H7 (cell line): ENCODE results near the gene SLC6A12. TPM values are rescaled to one million over a fixed set of nuclear protein-coding genes. Genes with fewer than 3 reads are reported as not detected.

Experiments
- DNase-seq: peaks from one replicate; pipeline ENCODE4 v3.0.0; 2012
- H3K27me3 ChIP-seq: 2 replicates; pipeline ENCODE4 v1.6.0; 2011; ENCODE audit warnings: mild to moderate bottlenecking, low read length; ENCODE audit not compliant: control insufficient read depth, insufficient read depth
- H3K36me3 ChIP-seq: replicated peaks from 2 replicates; pipeline ENCODE4 v1.5.1; 2011; ENCODE audit warnings: low read length; ENCODE audit not compliant: control insufficient read depth, insufficient read depth
- H3K4me3 ChIP-seq: 2 replicates; pipeline ENCODE4 v1.5.1; 2011; ENCODE audit warnings: low read depth, mild to moderate bottlenecking, control low read depth, low read length, moderate library complexity; ENCODE audit not compliant: insufficient read depth
- total RNA-seq: library from RNA; depleted of rRNA; stranded (reverse); fragments of >200 nt; shearing (Covaris generic); gene quantifications from 2 replicates; pipeline ENCODE4 v1.2.3, GENCODE V29; 2014

The SLC6A12 gene
- total RNA-seq, 1 experiment from 2014 or later: 0.31 TPM

DNA sequence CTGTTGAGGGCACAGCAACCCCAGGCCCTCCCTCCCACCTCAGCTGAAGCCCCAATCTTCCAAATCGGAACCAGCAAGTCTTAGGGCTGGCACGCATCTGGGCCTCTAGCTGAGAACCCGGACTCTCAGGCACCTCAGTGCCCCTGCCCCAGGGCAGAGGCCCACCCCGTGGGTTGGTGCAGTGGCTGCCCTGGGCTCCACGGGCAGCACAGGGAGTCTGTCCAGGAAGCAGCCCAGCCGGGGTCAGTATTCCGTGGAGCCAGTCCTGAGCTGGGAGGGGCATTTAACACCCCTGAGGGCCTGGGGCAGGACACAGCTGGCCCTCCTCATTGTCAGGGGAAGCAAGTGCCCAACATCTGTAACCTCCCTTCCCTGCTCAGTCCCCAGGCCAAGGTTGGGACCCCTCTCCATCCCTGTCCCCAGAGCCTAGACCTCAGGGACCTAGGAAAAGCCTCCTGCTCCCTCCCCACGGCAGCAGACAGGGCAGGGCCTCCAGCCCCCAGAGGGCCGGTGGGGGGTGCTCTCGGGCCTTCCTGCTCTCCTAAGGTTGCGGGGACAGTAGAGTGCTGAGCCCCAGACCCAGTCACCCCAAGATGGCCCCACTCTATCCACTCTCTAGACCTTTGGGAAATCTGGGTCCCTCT is 36.5 kb downstream of the SLC6A12 start:
- Histone ChIP-seq H3K36me3 (no peaks in the 10 kb centered on the region), H3K27me3 (no peaks in the 10 kb centered on the region; the same call in 1 of the 2 replicates)
- DNase-seq: peak; percentile 77

DNA sequence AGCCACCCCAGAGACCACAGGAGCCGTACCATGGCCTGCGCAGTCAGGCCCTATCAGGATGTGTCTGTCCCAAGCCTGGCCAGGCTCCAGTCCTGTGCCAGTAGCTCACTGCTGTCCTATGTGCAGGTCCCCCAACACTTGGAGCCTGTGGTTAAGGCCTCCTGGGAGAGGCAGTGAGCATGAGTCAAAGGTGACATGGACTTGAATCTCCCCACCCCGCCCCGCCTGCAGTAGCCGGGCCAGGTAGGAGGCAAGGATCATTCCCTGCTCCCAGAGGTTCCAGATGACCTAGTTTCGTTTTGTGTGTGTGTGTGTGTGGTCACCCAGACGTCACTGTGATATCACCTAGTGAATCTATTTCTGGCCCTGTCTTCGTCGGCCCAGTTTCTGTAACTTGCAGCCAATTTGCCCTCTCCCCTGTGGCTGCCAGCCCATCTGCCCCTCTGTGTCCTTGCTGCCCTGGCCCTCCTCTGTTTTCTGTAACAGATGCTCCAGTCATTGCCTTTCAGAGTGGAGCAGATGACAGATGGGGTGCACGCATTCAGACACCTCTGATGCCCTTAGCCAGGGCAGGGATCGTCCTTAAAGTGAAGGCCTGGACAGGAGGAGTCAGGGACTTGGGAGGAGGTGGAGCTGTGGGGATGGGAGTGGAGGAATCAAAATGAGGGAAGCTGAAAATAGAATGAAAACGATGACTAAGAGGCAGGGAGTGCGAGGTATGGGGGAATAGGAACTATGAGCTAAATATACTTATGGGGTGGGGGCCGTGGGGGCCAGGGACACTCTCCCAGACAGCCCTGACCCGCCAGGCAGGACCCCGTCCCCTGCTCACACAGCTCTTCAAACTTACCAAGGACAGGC is 37.4 kb downstream of the SLC6A12 start:
- H3K36me3 ChIP-seq: no peaks in the 10 kb centered on the region
- no peak overlapping the region for H3K4me3 ChIP-seq
- H3K27me3 ChIP-seq: no peaks in the 10 kb centered on the region; the same call in 1 of the 2 replicates
- no peak for DNase-seq

More for the DNA sequence above, 36.5 kb downstream of the SLC6A12 start:
- no peak overlapping the region for H3K4me3 ChIP-seq

DNA sequence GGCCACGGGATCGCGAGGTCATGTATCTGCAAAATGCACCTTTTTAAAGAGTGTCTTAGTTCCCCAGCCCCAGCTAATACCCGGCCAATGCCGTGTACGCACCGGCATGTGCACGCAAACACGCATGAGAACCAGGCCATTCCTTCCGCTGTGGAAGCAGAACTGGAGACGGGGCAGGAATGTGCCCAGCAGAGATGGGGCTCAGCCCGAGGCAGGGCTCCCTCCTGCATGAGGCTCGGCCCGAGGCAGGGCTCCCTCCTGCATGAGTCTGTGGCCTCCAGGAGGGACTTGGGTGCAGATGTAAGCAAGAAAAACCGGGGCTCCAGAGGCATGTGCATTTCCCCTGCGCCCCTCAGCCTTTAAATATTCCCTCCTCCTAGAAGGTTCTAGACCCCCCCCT is 38.2 kb downstream of the SLC6A12 start:
- no peaks in the 10 kb centered on the region for H3K36me3 ChIP-seq
- DNase-seq: peak; percentile 64
- no peak overlapping the region for H3K4me3 ChIP-seq
- H3K27me3 ChIP-seq: no peaks in the 10 kb centered on the region; the same call in 1 of the 2 replicates

DNA sequence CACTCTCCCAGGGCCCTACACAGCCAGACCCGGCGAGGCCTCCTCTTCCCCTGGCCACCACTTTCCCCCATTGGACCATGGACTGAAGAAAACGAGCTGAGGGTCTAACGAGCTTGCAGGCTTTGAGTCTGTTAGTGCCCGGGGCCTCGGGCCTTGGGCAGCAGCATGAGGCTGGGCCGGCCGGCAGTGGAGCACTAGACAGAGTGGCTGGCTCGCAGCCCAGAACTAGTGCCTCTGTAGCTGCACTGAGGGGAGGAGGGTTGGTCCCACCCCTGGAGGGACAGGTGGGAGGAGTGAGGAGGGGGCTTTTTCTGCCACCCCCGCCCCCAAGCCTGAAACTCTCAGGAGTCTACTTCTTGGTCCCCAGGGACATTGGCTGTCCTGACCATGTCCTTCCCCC is 38.7 kb downstream of the SLC6A12 start:
- Histone ChIP-seq H3K27me3 (no peaks in the 10 kb centered on the region; the same call in 1 of the 2 replicates), H3K4me3 (no peak overlapping the region), H3K36me3 (no peaks in the 10 kb centered on the region)
- DNase-seq: peak; percentile 56

- Histone ChIP-seq H3K4me3 (no peak overlapping the region), H3K36me3 (no peaks in the 10 kb centered on the region), H3K27me3 (no peaks in the 10 kb centered on the region; the same call in 1 of the 2 replicates)
- DNase-seq: peak; percentile 72
Measured at GRCh38 chr12:174596-174995, 39.4 kb downstream of the SLC6A12 start.

- Histone ChIP-seq H3K36me3 (no peaks in the 10 kb centered on the region), H3K4me3 (no peak overlapping the region), H3K27me3 (no peaks in the 10 kb centered on the region; the same call in 1 of the 2 replicates)
- DNase-seq: no peak
Measured at GRCh38 chr12:174124-174523, 39.8 kb downstream of the SLC6A12 start.

DNA sequence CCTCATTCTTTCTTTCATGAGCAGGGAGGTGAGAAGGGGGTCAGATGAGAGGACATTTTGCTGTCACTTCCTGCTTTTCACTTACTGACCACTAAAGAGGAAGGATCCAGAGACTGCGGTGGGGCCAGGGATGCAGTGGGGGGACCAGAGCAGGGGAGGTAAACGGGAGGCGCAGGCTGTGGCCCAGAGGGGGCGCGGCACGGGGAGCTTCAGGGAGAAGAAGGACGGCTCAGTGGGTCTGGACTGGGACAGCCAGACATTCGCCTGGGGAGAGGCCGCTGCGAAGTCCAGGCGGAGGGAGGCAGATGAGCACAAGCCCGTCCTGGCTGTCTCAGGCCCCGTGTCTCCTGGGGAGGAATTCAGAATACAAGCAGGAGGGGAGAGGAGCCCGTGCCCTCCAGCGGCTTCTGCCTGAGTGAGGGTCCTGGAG is 41.2 kb downstream of the SLC6A12 start:
- no peaks in the 10 kb centered on the region; the same call in 1 of the 2 replicates for H3K27me3 ChIP-seq
- H3K4me3 ChIP-seq: no peak overlapping the region
- DNase-seq: peak; percentile 62
- H3K36me3 ChIP-seq: no peaks in the 10 kb centered on the region

- H3K36me3 ChIP-seq: no peaks in the 10 kb centered on the region
- no peak overlapping the region for H3K4me3 ChIP-seq
- no peaks in the 10 kb centered on the region; the same call in 1 of the 2 replicates for H3K27me3 ChIP-seq
- DNase-seq: peak; percentile 66
Measured at GRCh38 chr12:171743-172676, 41.9 kb downstream of the SLC6A12 start.

DNA sequence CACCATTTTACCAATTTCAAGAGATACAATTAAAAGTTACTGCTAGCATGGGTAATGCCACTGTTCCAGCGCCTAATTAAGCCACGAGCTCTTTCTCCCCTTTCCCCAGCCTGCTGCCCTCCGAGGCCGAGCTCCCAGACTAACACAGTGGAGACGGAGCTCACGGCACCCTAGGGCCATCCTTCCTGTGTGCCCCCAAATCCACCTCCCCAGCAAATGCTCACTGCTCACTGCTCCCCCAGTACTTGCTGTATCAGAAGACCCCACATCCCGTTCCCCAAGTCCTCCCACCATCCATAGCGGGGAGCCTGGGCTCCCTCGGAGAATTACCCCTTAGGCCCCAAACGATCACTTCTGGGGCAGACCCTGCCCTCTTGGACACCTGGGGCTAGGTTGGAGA is 42.7 kb downstream of the SLC6A12 start:
- H3K4me3 ChIP-seq: no peak overlapping the region
- no peaks in the 10 kb centered on the region for H3K36me3 ChIP-seq
- H3K27me3 ChIP-seq: no peaks in the 10 kb centered on the region; the same call in 1 of the 2 replicates
- peak; percentile 47 for DNase-seq

- DNase-seq: peak; percentile 68
- Histone ChIP-seq H3K36me3 (no peaks in the 10 kb centered on the region), H3K27me3 (no peaks in the 10 kb centered on the region; the same call in 1 of the 2 replicates), H3K4me3 (no peak overlapping the region)
Measured at GRCh38 chr12:170371-171225, 43.4 kb downstream of the SLC6A12 start.

DNA sequence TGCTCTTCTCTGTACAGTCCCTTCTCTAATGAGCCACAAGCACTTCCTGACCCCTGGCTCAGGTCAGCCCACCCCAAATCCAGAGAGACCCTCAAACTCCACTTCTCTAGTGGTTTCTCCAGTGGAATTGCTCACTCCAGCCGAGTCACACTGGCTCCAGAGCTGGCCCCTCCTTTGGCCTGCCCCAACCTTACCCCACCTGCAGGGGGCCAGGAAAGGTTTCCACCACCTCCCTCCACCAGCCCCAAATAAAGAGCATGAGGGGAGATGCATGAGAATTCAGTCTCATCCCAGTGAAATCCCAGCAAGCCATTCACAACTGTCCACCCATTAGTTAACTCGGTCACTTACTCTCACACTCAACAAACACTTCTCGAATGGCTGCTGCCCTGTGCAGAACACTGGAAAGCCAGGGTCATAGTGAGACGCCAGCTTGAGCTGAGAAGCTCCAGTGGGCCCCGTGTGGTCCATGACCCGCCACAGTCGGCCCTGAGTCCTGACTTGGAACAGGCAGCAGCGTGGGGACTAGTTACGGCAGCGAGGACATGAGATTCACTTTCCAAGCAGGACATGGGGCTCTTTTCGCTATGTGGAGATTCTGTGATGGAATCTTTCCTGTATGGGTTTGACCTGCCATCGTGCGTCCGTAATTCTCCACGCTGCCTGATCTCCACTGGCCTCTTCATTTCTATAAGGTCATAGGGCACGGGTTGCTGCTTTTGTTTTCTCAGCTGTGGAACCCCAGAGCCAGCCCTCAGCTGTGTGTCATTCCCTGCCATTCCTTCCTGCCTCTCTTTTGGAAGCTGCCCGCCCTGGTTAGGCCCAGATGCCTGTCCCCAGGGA is 44.2 kb downstream of the SLC6A12 start:
- DNase-seq: peak; percentile 76
- Histone ChIP-seq H3K27me3 (no peaks in the 10 kb centered on the region; the same call in 1 of the 2 replicates), H3K4me3 (no peak overlapping the region), H3K36me3 (no peaks in the 10 kb centered on the region)

DNA sequence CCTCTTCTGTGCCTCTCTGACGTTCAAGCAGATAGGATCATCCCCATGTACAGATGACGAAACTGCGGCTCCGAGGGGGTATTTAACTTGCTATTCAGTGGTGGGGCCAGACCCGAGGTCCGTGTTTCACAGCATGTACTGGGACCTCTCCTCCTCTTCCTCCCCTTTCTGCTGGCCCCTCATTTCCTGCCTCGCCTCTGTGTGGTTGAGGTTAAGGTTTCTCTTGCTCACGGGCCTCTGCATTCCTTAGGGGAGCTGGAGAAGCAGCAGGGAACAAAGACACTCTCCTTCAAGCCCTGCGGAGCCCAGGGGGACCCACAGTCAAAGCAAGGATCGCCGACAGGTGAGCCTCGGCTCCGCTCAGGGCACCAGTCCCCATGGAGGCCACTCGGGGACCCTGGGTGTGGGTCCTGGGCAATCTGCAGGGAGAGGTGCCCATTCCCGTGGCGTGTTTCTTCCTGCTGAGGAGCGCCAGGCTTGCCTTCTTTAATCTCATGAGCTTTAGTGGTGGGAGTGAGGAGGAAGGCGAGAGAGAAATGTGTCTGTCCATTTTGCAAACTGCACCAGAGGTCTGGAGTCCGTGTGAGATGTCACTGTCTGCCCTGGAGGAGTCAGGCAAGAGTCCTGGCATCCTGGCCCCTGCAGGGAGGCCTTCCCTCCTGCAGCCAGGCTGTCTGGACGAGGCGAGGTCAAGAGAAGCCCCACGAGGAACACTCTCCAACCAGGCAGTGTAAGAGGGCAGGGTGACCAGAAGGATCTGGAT is 45.0 kb downstream of the SLC6A12 start:
- DNase-seq: peak; percentile 80
- H3K36me3 ChIP-seq: no peaks in the 10 kb centered on the region
- H3K4me3 ChIP-seq: no peak overlapping the region

More for the DNA sequence above, 45.0 kb downstream of the SLC6A12 start:
- no peaks in the 10 kb centered on the region; the same call in 1 of the 2 replicates for H3K27me3 ChIP-seq
